ENCODE data around the gene TAS1R3.
A peak's percentile ranks its signal among the peaks of the same experiment; 100 is the strongest.

The TAS1R3 gene

DNA sequence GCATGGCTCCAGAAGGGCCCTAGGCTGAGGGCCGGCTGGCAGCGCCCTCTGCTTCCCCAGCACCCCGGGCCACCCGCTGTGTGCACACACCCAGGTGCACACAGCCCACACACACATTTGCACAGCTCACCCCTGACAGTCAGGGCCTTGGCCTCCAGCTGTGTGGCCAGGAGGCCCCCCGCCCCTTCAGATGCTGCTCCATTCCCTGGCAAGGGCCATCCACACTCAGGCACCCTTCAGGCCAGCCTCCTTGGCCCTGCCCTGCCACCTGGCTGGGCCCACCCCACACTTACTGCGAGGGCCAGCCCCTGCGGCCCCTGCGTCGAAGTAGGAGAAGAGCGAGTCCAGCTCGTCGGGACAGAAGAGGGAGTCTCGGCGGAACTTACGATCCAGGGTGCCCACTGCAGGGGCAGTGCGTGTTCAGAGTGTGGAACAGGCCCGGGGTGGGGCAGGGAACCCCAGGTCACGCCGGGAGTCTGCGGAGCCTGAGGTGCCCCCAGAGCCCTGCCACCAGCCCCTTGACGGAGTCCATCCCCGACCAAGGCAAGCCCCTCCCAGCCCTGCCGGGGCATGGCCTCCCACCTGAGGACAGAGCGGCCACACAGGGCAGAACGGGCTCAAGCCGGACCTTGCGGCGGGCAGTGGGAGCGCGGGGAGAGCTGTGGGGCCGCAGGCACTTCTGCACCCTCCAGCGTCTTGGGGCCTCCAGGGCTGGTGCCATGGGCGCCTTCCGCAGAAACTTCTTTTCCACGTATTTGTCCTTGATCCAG is 35.7 kb upstream of the TAS1R3 start:
- no peak overlapping the region for H3K4me3 ChIP-seq (ENCODE audit: control insufficient read depth, low read depth, low read length)

DNA sequence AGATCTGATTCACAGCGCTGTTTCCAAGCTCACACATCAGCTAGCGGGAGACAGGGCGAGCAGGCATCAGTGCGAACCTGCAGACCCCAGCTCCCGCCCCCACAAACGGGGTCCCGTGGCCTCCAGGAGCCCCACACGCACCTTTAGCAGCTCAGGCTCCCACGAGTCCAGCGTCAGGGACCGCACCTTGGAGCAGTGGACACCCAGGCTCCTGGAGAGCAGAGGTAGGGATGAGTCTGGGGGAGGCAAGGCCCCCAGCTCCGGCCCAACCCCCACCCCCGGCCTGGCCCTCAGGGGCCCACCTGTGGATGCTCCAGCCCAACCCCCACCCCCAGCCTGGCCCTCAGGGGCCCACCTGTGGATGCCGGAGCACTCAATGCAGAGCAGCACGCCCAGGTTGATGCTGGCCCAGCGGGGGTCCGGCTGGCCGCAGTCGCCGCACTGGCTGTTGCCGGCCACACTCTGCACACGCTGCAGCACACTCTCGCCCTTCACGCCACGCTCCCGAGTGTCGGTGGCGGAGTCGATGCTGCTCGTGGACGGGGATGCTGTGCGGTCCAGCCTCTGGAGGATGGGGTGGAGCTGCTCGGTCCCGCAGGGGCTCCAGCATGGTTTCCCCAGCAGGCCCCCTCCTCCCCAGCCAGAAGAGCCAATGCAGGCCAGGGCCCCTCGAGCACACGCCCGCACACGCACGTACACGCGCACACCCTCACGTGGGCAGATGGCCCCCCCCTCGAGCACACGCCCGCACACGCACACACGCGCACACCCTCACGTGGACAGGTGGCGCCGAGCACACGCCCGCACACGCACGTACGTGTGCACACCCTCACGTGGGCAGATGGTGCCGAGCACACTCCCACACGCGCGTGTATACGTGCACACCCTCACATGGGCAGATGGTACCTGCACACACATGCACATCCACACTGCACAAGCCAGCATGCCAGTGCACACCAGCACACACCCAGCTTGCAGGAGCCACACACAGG is 34.7 kb upstream of the TAS1R3 start:
- TF ChIP-seq, protein P1, sequence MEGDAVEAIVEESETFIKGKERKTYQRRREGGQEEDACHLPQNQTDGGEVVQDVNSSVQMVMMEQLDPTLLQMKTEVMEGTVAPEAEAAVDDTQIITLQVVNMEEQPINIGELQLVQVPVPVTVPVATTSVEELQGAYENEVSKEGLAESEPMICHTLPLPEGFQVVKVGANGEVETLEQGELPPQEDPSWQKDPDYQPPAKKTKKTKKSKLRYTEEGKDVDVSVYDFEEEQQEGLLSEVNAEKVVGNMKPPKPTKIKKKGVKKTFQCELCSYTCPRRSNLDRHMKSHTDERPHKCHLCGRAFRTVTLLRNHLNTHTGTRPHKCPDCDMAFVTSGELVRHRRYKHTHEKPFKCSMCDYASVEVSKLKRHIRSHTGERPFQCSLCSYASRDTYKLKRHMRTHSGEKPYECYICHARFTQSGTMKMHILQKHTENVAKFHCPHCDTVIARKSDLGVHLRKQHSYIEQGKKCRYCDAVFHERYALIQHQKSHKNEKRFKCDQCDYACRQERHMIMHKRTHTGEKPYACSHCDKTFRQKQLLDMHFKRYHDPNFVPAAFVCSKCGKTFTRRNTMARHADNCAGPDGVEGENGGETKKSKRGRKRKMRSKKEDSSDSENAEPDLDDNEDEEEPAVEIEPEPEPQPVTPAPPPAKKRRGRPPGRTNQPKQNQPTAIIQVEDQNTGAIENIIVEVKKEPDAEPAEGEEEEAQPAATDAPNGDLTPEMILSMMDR (conservative IDR thresholded peaks at IDR 0.05; ENCODE audit: control insufficient read depth, insufficient read depth, low read depth, low read length), result no peak
- no peak for DNase-seq (ENCODE audit: low read depth)
- no peak overlapping the region for H3K4me3 ChIP-seq (ENCODE audit: control insufficient read depth, low read depth, low read length)

More for the DNA sequence above, 35.7 kb upstream of the TAS1R3 start:
- no peak for DNase-seq (ENCODE audit: low read depth)
- TF ChIP-seq, protein P1 (conservative IDR thresholded peaks at IDR 0.05; ENCODE audit: control insufficient read depth, insufficient read depth, low read depth, low read length), result no peak

DNA sequence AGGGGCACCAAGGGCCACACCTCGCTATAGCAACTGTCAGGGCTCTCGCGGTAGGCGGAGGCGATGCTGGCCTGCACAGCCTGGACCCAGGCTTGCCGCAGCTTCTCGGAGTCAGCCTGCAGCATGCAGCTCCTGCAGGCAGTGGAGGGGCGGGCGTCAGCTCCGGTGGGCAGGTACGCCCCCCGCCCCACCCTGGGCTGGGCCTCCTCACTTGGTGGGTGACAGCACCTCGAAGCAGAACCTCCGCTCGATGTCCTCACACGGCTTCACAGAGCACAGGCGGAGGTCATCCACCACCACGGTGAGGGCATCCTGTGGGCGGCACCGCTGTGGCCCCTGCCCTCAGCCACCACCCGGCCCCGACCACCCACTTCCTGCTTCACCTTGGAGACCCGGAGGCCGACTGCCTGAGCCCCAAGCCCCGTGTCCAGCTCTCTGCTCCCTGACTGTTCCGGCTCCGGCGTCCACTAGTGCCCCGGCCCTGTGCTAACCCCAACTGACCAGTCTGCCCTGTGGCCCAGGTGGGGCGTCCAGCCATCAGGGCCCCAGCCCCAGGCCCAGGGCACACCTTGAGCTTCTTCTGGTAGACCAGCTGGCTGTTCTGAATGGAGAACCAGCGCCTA is 33.2 kb upstream of the TAS1R3 start:
- TF ChIP-seq, protein P1 (conservative IDR thresholded peaks at IDR 0.05; ENCODE audit: control insufficient read depth, insufficient read depth, low read depth, low read length), result no peak
- H3K4me3 ChIP-seq (ENCODE audit: control insufficient read depth, low read depth, low read length), result no peak overlapping the region
- DNase-seq (ENCODE audit: low read depth), result no peak

DNA sequence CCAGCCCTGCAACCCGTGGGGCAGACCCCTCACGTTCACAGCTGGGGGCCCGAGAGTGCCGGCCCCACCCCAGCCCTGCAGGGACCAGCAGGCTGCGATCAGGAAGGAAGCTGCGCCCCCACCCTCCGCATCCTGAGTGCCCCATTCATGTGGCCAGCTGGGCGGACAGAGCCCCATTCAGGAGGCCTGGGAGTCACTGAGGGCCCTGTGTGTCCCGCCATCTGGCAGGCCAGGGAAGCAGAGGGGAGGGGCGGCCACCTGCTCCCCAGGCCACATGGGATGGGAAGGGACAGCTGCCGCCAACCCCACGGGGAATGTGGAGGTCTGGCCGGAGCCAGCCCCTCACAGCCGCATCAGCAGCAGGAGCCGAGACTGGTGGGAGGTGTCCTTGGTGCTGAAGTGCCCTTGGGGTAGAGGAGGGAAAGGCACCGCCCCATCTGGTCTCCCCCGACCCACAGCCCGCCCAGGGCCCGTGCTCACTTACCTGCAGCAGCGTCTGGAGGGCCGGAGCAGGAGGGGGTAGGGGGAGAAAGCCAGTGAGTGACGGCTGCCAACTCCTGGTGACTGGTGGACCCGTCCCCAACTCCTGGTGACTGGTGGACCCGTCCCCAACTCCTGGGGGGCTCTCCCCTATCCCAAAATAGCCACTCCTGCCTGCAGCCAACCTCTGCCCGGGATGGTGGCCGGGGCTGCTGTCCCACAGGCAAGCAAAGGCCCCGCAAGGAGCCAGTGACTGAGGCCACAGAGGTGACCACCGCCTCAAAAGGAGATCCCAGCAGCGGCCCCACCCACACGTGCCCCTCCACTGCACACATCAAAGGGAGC is 32.0 kb upstream of the TAS1R3 start:
- TF ChIP-seq, protein P1 (conservative IDR thresholded peaks at IDR 0.05; ENCODE audit: control insufficient read depth, insufficient read depth, low read depth, low read length), result no peak
- H3K4me3 ChIP-seq (ENCODE audit: control insufficient read depth, low read depth, low read length), result no peak overlapping the region
- DNase-seq (ENCODE audit: low read depth), result no peak

DNA sequence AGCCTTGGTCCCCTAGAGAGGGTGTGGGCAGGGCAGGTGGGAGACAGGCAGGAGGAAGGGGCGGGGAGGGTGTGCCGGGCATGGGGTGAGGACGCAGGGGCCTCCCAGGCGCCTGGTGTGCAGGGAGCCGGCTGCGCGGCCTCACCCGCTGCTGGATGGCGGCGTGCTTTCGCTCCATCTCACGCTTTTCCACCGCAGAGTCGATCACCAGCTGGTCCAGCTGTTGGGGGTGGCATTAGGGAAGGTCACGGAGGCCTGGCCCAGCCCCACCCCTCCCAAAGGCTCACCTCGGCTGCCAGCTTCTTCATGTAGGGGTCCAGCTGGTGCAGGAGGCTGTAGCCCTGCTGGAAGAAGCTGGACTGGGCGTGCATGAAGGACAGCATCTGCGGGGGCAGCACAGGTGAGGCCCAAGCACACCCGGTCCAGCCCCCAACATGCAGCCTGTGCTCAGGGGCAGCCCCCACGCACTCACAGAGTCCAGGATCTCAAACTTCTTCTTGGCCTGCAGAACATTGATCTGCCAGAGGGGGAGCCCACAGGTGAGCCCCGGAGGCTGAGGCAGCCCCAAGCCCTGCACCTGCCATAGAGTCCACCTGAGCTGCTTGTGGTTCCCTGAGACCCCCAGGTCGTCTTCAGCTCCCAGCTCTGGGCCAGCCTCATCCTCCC is 31.3 kb upstream of the TAS1R3 start:
- H3K4me3 ChIP-seq (ENCODE audit: control insufficient read depth, low read depth, low read length), result no peak overlapping the region
- TF ChIP-seq, protein P1 (conservative IDR thresholded peaks at IDR 0.05; ENCODE audit: control insufficient read depth, insufficient read depth, low read depth, low read length), result peak; percentile 23
- DNase-seq (ENCODE audit: low read depth), result no peak
